ENCODE measurements around the gene TMEM156. TPM values are rescaled to one million over a fixed set of nuclear protein-coding genes. Genes with fewer than 3 reads are reported as not detected.
A peak's percentile ranks its signal among the peaks of the same experiment; 100 is the strongest.

Gene TMEM156
- polyA plus RNA-seq, 3 donors = 0.31 to 1.1 (median 0.43) TPM

DNA sequence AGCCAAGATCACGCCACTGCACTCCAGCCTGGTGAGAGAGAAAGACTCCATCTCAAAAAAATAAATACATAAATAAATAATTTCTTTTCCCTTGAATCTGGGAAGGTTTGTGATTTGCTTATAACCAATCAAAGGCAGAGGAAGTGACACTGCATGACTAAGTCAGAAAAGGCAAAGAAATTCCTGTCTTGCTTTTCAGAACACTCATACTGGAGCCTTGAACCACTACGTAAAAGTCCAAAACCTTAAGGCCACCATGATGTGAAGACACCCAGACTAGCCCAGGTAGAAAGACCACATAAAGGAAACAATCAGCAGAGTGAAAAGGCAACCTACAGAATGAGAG, 36.6 kb downstream of the TMEM156 start:
- H3K4me3 ChIP-seq (replicated peaks in 1 of 3; ENCODE audit: low read depth in 2 of 3, low read length in 3 of 3) = no peak overlapping the region
- WGBS (ENCODE audit: insufficient coverage) = no CpG with 5 or more reads among the region's 2 CpGs
- H2AFZ ChIP-seq (ENCODE audit: insufficient read depth, low read depth, low read length, poor library complexity, severe bottlenecking) = no peak overlapping the region
- intact Hi-C loops (cut with micrococcal nuclease) = no loop called here
- peaks cover 2% of the 10 kb centered on the region for H3K4me1 Mint-ChIP-seq
- no peaks in the 10 kb centered on the region for H3K79me2 ChIP-seq (ENCODE audit: insufficient read depth, low read length)
- H4K20me1 ChIP-seq (ENCODE audit: insufficient read depth, low read length) = no peaks in the 10 kb centered on the region
- TF ChIP-seq, protein P1, sequence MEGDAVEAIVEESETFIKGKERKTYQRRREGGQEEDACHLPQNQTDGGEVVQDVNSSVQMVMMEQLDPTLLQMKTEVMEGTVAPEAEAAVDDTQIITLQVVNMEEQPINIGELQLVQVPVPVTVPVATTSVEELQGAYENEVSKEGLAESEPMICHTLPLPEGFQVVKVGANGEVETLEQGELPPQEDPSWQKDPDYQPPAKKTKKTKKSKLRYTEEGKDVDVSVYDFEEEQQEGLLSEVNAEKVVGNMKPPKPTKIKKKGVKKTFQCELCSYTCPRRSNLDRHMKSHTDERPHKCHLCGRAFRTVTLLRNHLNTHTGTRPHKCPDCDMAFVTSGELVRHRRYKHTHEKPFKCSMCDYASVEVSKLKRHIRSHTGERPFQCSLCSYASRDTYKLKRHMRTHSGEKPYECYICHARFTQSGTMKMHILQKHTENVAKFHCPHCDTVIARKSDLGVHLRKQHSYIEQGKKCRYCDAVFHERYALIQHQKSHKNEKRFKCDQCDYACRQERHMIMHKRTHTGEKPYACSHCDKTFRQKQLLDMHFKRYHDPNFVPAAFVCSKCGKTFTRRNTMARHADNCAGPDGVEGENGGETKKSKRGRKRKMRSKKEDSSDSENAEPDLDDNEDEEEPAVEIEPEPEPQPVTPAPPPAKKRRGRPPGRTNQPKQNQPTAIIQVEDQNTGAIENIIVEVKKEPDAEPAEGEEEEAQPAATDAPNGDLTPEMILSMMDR (IDR thresholded peaks at IDR 0.05) = no peak
- peaks cover 4 to 10% of the 10 kb centered on the region in 2 donors for H3K36me3 Mint-ChIP-seq
- H3K4me1 ChIP-seq (ENCODE audit: control insufficient read depth in 1 of 2, insufficient read depth in 2 of 2, low read length in 2 of 2) = no peaks in the 10 kb centered on the region
- H3K27ac Mint-ChIP-seq = peak overlapping the region in 1 of 7 donors; percentile 35
- H3K27me3 Mint-ChIP-seq (ENCODE audit: low read depth in 3 of 3) = no peaks in the 10 kb centered on the region
- H3K27me3 ChIP-seq (ENCODE audit: control insufficient read depth in 2 of 2, insufficient read depth in 2 of 2, low read length in 2 of 2) = no peaks in the 10 kb centered on the region
- H3K9me3 ChIP-seq (replicated peaks in 1 of 2; ENCODE audit: control insufficient read depth in 1 of 2, insufficient read depth in 1 of 2, low read length in 2 of 2) = peaks cover 8% of the 10 kb centered on the region in 2 donors
- H3K9ac ChIP-seq (ENCODE audit: insufficient read depth, low read length, poor library complexity, severe bottlenecking) = no peak overlapping the region
- no peak overlapping the region for H3K27ac ChIP-seq (ENCODE audit: low read depth in 1 of 2, low read length in 2 of 2)
- H3K4me2 ChIP-seq (replicated peaks; ENCODE audit: extremely low read depth, low read length, poor library complexity, severe bottlenecking) = no peak overlapping the region
- DNase-seq = peak in 1 of 3 donors; percentile 11
- no peak overlapping the region for H3K4me3 Mint-ChIP-seq
- H3K36me3 ChIP-seq (replicated peaks in 1 of 2; ENCODE audit: control insufficient read depth in 1 of 2, insufficient read depth in 2 of 2, low read length in 2 of 2) = no peaks in the 10 kb centered on the region
- H3K9me3 Mint-ChIP-seq = peaks cover 4 to 11% (median 9%) of the 10 kb centered on the region in 7 donors

DNA sequence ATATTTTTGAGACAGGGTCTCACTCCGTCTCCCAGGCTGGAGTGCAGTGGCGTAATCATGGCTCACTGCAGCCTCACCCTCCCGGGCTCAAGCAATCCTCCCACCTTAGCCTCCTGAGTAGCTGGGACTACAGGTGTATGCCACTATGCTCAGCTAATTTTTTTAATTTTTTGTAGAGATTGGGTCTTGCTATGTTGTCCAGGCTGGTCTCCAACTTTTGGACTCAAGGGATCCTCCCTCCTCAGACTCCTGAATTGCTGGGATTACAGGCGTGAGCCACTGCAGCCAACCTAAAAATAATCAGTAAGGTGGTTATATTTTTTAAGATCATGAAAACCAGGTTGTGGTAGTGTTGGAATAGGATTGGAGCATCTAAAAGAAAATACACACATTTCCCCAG, 38.1 kb downstream of the TMEM156 start:
- Histone ChIP-seq H3K9me3 (replicated peaks in 1 of 2; ENCODE audit: control insufficient read depth in 1 of 2, insufficient read depth in 1 of 2, low read length in 2 of 2) (no peaks in the 10 kb centered on the region), H4K20me1 (ENCODE audit: insufficient read depth, low read length) (no peaks in the 10 kb centered on the region), H3K36me3 (replicated peaks in 1 of 2; ENCODE audit: control insufficient read depth in 1 of 2, insufficient read depth in 2 of 2, low read length in 2 of 2) (no peaks in the 10 kb centered on the region), H3K4me1 (ENCODE audit: control insufficient read depth in 1 of 2, insufficient read depth in 2 of 2, low read length in 2 of 2) (no peaks in the 10 kb centered on the region), H3K79me2 (ENCODE audit: insufficient read depth, low read length) (no peaks in the 10 kb centered on the region), H3K4me3 (replicated peaks in 1 of 3; ENCODE audit: low read depth in 2 of 3, low read length in 3 of 3) (no peak overlapping the region), H3K4me2 (replicated peaks; ENCODE audit: extremely low read depth, low read length, poor library complexity, severe bottlenecking) (no peak overlapping the region), H3K27me3 (ENCODE audit: control insufficient read depth in 2 of 2, insufficient read depth in 2 of 2, low read length in 2 of 2) (no peaks in the 10 kb centered on the region), H2AFZ (ENCODE audit: insufficient read depth, low read depth, low read length, poor library complexity, severe bottlenecking) (no peak overlapping the region), H3K27ac (ENCODE audit: low read depth in 1 of 2, low read length in 2 of 2) (no peak overlapping the region), H3K9ac (ENCODE audit: insufficient read depth, low read length, poor library complexity, severe bottlenecking) (no peak overlapping the region)
- intact Hi-C loops (cut with micrococcal nuclease) = no loop called here
- no peak overlapping the region for H3K27ac Mint-ChIP-seq
- TF ChIP-seq, protein P1 (IDR thresholded peaks at IDR 0.05) = no peak
- peaks cover 0 to 2% (median 0%) of the 10 kb centered on the region in 7 donors for H3K9me3 Mint-ChIP-seq
- no peaks in the 10 kb centered on the region for H3K27me3 Mint-ChIP-seq (ENCODE audit: low read depth in 3 of 3)
- peaks cover 0 to 6% of the 10 kb centered on the region in 2 donors for H3K36me3 Mint-ChIP-seq
- WGBS (ENCODE audit: insufficient coverage) = no CpG with 5 or more reads among the region's 4 CpGs
- peaks cover 2% of the 10 kb centered on the region for H3K4me1 Mint-ChIP-seq
- no peak for DNase-seq
- H3K4me3 Mint-ChIP-seq = no peak overlapping the region

All from CD14-positive monocyte (primary cell).